GM18520 (cell line): ENCODE measurements around the gene GPRIN3.
"Not testable (repeated sequence)": the region's sequence is repeated elsewhere in the genome, so short reads cannot be mapped to it uniquely, and the experiment has no call there.

Source experiments
- ATAC-seq: cut with Tn5 transposase; IDR thresholded peaks from one replicate; pipeline ENCODE4 v1.9.1; 2021; ENCODE audit not compliant: unreplicated experiment

GPRIN3 gene

GRCh38 chr4:89314291-89314690, 6.7 kb upstream of the GPRIN3 start:
- ATAC-seq, result no peak

- ATAC-seq, result no peak
Measured at GRCh38 chr4:89312066-89312465, 4.5 kb upstream of the GPRIN3 start.

GRCh38 chr4:89311433-89311832, 3.8 kb upstream of the GPRIN3 start:
- no peak for ATAC-seq

- not testable (repeated sequence) for ATAC-seq
Measured at GRCh38 chr4:89309154-89309553, 1.6 kb upstream of the GPRIN3 start.

GRCh38 chr4:89308161-89308500, 531 bp upstream of the GPRIN3 start:
- ATAC-seq, result no peak

GRCh38 chr4:89307178-89307445, 488 bp downstream of the GPRIN3 start:
- no peak for ATAC-seq

- ATAC-seq, result no peak
Measured at GRCh38 chr4:89306486-89307177, 968 bp downstream of the GPRIN3 start.

GRCh38 chr4:89305712-89306437, 1.7 kb downstream of the GPRIN3 start:
- ATAC-seq, result no peak

- ATAC-seq, result no peak
Measured at GRCh38 chr4:89305028-89305427, 2.6 kb downstream of the GPRIN3 start.

GRCh38 chr4:89303814-89304388, 3.7 kb downstream of the GPRIN3 start:
- ATAC-seq, result no peak

GRCh38 chr4:89303177-89303576, 4.4 kb downstream of the GPRIN3 start:
- no peak for ATAC-seq

GRCh38 chr4:89301902-89302301, 5.7 kb downstream of the GPRIN3 start:
- ATAC-seq, result no peak

GRCh38 chr4:89301003-89301402, 6.6 kb downstream of the GPRIN3 start:
- ATAC-seq, result no peak

- no peak for ATAC-seq
Measured at GRCh38 chr4:89300499-89300898, 7.1 kb downstream of the GPRIN3 start.

GRCh38 chr4:89300060-89300459, 7.5 kb downstream of the GPRIN3 start:
- ATAC-seq, result no peak

GRCh38 chr4:89299153-89299791, 8.3 kb downstream of the GPRIN3 start:
- ATAC-seq, result no peak

- ATAC-seq, result no peak
Measured at GRCh38 chr4:89298788-89299152, 8.8 kb downstream of the GPRIN3 start.

GRCh38 chr4:89298155-89298554, 9.4 kb downstream of the GPRIN3 start:
- no peak for ATAC-seq

- no peak for ATAC-seq
Measured at GRCh38 chr4:89296896-89297295, 10.7 kb downstream of the GPRIN3 start.

- ATAC-seq, result no peak
Measured at GRCh38 chr4:89296399-89296798, 11.2 kb downstream of the GPRIN3 start.

- no peak for ATAC-seq
Measured at GRCh38 chr4:89295415-89295927, 12.1 kb downstream of the GPRIN3 start.
